ENCODE data around the gene GOLGA6L10. TPM values are rescaled to one million over a fixed set of nuclear protein-coding genes. Genes with fewer than 3 reads are reported as not detected.
"Not testable (repeated sequence)": the region's sequence is repeated elsewhere in the genome, so short reads cannot be mapped to it uniquely, and the experiment has no call there.

GOLGA6L10 gene
- total RNA-seq, 1 experiment from 2014 or later, result 1.2 TPM

DNA sequence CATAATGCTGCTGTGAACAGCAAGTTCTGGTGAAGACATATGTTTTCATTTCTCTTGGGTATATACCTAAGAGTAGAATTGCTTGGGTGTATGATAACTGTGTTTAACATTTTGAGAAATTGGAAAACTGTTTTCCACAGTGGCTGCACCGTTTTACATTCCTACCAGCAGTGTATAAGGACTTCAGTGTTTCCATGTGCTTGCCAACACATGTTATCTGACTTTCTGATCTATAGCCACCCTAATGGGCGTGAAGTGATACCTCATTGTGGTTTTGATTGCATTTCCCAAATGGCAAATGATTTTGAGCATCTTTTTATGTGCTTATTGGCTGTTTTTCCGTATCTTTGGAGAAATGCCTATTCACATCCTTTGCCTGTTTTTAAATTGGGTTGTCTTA, 18.5 kb upstream of the GOLGA6L10 start:
- H3K4me2 ChIP-seq (ENCODE audit: low read length); DNase-seq (ENCODE audit: low read depth, low spot score); BruUV-seq (replicated peaks); H3K27ac ChIP-seq (ENCODE audit: low read depth, low read length); H3K36me3 ChIP-seq (ENCODE audit: control insufficient read depth in 1 of 2, insufficient read depth in 2 of 2, low read length in 2 of 2); intact Hi-C loops (cut with micrococcal nuclease); H2AFZ ChIP-seq (ENCODE audit: low read depth, low read length, poor library complexity, severe bottlenecking); POLR2A ChIA-PET; H3K9me2 ChIP-seq (ENCODE audit: insufficient read depth); CTCF ChIA-PET; H4K20me1 ChIP-seq (ENCODE audit: insufficient read depth); H3K9ac ChIP-seq (ENCODE audit: low read length); H3K4me1 ChIP-seq (ENCODE audit: control insufficient read depth in 1 of 2, insufficient read depth in 2 of 2, low read length in 2 of 2); H3K9me3 ChIP-seq (ENCODE audit: control insufficient read depth in 1 of 2, insufficient read depth in 1 of 2, low read depth in 1 of 2, low read length in 2 of 2); ATAC-seq; RAD21 ChIA-PET (ENCODE audit: low non-redundant PET in 1 of 2, low total read pairs in 2 of 2, uncharacterized antibody in 2 of 2, unreplicated experiment in 2 of 2); H3K27me3 ChIP-seq (ENCODE audit: insufficient read depth, low read length); H3K79me2 ChIP-seq (ENCODE audit: insufficient read depth, low read length); H3K4me3 ChIP-seq (replicated peaks in 1 of 2; ENCODE audit: low read depth in 1 of 2, low read length in 2 of 2): not testable (repeated sequence)

DNA sequence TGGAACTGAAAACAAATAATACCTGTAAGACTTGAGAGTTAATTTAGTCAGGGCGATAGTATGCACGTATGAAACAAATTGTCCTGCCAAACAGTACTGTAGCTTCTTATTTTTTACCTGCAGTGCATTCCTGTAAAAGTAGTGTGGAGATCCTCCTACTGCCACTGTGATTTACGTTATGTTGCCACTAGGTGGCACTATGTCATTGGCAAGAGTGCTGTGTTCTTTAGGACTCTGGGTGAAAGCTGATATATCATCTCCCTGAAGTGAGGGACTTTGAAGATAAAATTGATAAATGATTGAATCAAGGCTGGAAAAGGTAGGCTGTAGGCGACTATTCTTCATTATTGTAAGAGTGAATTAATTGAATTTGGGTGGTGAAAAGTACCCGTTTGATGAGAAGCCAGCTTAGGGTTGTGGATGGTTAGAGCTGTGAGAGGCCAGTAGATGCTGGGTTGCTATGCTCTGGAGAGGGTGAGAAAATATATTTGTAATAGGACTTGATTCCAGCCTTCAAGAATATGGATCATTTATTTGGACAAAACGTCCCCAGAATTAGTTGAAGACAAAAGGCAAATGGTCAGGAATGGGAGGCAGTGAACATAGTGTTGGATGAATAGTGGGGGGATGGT, 16.5 kb upstream of the GOLGA6L10 start:
- BruUV-seq (replicated peaks); H3K4me2 ChIP-seq (ENCODE audit: low read length); H3K9me3 ChIP-seq (ENCODE audit: control insufficient read depth in 1 of 2, insufficient read depth in 1 of 2, low read depth in 1 of 2, low read length in 2 of 2); H2AFZ ChIP-seq (ENCODE audit: low read depth, low read length, poor library complexity, severe bottlenecking); POLR2A ChIA-PET; H4K20me1 ChIP-seq (ENCODE audit: insufficient read depth); H3K4me1 ChIP-seq (ENCODE audit: control insufficient read depth in 1 of 2, insufficient read depth in 2 of 2, low read length in 2 of 2); DNase-seq (ENCODE audit: low read depth, low spot score); H3K79me2 ChIP-seq (ENCODE audit: insufficient read depth, low read length); H3K9me2 ChIP-seq (ENCODE audit: insufficient read depth); H3K27me3 ChIP-seq (ENCODE audit: insufficient read depth, low read length); H3K4me3 ChIP-seq (replicated peaks in 1 of 2; ENCODE audit: low read depth in 1 of 2, low read length in 2 of 2); CTCF ChIA-PET; RAD21 ChIA-PET (ENCODE audit: low non-redundant PET in 1 of 2, low total read pairs in 2 of 2, uncharacterized antibody in 2 of 2, unreplicated experiment in 2 of 2); intact Hi-C loops (cut with micrococcal nuclease); H3K27ac ChIP-seq (ENCODE audit: low read depth, low read length); H3K36me3 ChIP-seq (ENCODE audit: control insufficient read depth in 1 of 2, insufficient read depth in 2 of 2, low read length in 2 of 2); H3K9ac ChIP-seq (ENCODE audit: low read length): not testable (repeated sequence)
- peak; percentile 99 for ATAC-seq
- TF ChIP-seq RAD21 (IDR thresholded peaks at IDR 0.05; ENCODE audit: low read depth), result peak; percentile 40
- TF ChIP-seq, protein P1, sequence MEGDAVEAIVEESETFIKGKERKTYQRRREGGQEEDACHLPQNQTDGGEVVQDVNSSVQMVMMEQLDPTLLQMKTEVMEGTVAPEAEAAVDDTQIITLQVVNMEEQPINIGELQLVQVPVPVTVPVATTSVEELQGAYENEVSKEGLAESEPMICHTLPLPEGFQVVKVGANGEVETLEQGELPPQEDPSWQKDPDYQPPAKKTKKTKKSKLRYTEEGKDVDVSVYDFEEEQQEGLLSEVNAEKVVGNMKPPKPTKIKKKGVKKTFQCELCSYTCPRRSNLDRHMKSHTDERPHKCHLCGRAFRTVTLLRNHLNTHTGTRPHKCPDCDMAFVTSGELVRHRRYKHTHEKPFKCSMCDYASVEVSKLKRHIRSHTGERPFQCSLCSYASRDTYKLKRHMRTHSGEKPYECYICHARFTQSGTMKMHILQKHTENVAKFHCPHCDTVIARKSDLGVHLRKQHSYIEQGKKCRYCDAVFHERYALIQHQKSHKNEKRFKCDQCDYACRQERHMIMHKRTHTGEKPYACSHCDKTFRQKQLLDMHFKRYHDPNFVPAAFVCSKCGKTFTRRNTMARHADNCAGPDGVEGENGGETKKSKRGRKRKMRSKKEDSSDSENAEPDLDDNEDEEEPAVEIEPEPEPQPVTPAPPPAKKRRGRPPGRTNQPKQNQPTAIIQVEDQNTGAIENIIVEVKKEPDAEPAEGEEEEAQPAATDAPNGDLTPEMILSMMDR (IDR thresholded peaks at IDR 0.05 in 2 of 3, conservative IDR thresholded peaks at IDR 0.05 in 1 of 3; ENCODE audit: borderline replicate concordance in 1 of 3, insufficient read depth in 1 of 3, low read depth in 2 of 3, low read length in 2 of 3), result 0 out of 6 replicates have a peak, but pooled peaks of 2 of the 3 experiments have one; percentile 1 to 17

DNA sequence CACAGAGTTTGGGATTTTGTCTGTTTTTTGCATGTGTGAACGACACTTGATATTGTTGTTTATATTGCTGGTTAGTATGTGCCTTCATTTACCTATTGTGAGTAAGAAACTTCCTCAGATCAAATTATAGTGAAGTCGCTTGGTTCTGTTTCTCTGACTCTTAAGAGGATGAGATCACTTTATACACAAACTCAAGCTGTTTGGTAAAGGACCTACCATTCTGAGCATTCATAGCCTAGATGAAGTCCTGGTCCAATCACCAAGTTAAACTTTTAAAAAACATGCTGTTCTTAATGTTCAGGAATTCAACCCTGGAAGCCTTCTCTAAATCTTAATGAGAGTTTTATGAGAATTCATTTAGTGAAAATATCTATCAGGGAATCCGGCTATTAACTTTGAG, 15.3 kb upstream of the GOLGA6L10 start:
- H2AFZ ChIP-seq (ENCODE audit: low read depth, low read length, poor library complexity, severe bottlenecking); H4K20me1 ChIP-seq (ENCODE audit: insufficient read depth); H3K27ac ChIP-seq (ENCODE audit: low read depth, low read length); H3K27me3 ChIP-seq (ENCODE audit: insufficient read depth, low read length); BruUV-seq (replicated peaks); H3K9me3 ChIP-seq (ENCODE audit: control insufficient read depth in 1 of 2, insufficient read depth in 1 of 2, low read depth in 1 of 2, low read length in 2 of 2); H3K4me2 ChIP-seq (ENCODE audit: low read length); ATAC-seq; RAD21 ChIA-PET (ENCODE audit: low non-redundant PET in 1 of 2, low total read pairs in 2 of 2, uncharacterized antibody in 2 of 2, unreplicated experiment in 2 of 2); H3K4me1 ChIP-seq (ENCODE audit: control insufficient read depth in 1 of 2, insufficient read depth in 2 of 2, low read length in 2 of 2); DNase-seq (ENCODE audit: low read depth, low spot score); H3K79me2 ChIP-seq (ENCODE audit: insufficient read depth, low read length); H3K9me2 ChIP-seq (ENCODE audit: insufficient read depth); POLR2A ChIA-PET; H3K4me3 ChIP-seq (replicated peaks in 1 of 2; ENCODE audit: low read depth in 1 of 2, low read length in 2 of 2); intact Hi-C loops (cut with micrococcal nuclease); CTCF ChIA-PET; H3K36me3 ChIP-seq (ENCODE audit: control insufficient read depth in 1 of 2, insufficient read depth in 2 of 2, low read length in 2 of 2); H3K9ac ChIP-seq (ENCODE audit: low read length): not testable (repeated sequence)

DNA sequence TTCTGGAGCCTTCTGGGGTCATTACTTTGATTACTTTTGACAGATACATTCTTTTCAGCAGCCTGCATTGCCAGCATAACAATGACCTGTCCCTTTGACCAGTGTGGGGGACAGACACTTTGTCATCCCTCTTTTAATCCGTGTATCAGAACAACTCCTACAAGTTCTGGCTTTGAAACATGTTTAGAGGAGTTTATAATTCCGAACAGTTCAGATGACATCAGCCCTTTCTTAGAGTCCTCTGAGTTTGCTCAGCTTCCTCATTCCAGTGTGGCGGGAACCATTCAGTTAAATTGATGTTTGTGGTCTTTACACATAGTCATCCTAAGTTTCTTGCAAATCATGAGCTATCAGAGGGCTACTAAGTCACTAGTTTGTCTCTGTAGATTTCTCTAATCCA, 13.5 kb upstream of the GOLGA6L10 start:
- CTCF ChIA-PET, ATAC-seq: not testable (repeated sequence)

More for the DNA sequence above, 13.5 kb upstream of the GOLGA6L10 start:
- H3K4me3 ChIP-seq (replicated peaks in 1 of 2; ENCODE audit: low read depth in 1 of 2, low read length in 2 of 2); BruUV-seq (replicated peaks); intact Hi-C loops (cut with micrococcal nuclease); H3K4me1 ChIP-seq (ENCODE audit: control insufficient read depth in 1 of 2, insufficient read depth in 2 of 2, low read length in 2 of 2); H3K9me2 ChIP-seq (ENCODE audit: insufficient read depth); H3K9me3 ChIP-seq (ENCODE audit: control insufficient read depth in 1 of 2, insufficient read depth in 1 of 2, low read depth in 1 of 2, low read length in 2 of 2); POLR2A ChIA-PET; H3K79me2 ChIP-seq (ENCODE audit: insufficient read depth, low read length); RAD21 ChIA-PET (ENCODE audit: low non-redundant PET in 1 of 2, low total read pairs in 2 of 2, uncharacterized antibody in 2 of 2, unreplicated experiment in 2 of 2); H4K20me1 ChIP-seq (ENCODE audit: insufficient read depth); H2AFZ ChIP-seq (ENCODE audit: low read depth, low read length, poor library complexity, severe bottlenecking); H3K27me3 ChIP-seq (ENCODE audit: insufficient read depth, low read length); H3K36me3 ChIP-seq (ENCODE audit: control insufficient read depth in 1 of 2, insufficient read depth in 2 of 2, low read length in 2 of 2); H3K4me2 ChIP-seq (ENCODE audit: low read length); H3K27ac ChIP-seq (ENCODE audit: low read depth, low read length); H3K9ac ChIP-seq (ENCODE audit: low read length); DNase-seq (ENCODE audit: low read depth, low spot score): not testable (repeated sequence)

All from HCT116 (cell line).